Measurements from ENCODE around the gene SRMS. TPM values are rescaled to one million over a fixed set of nuclear protein-coding genes. Genes with fewer than 3 reads are reported as not detected.

SRMS gene
- total and polyA plus RNA-seq, 2 donors (not counting 3 experiments of a cell fraction or from before 2014, with no cell fraction given): not detected

DNA sequence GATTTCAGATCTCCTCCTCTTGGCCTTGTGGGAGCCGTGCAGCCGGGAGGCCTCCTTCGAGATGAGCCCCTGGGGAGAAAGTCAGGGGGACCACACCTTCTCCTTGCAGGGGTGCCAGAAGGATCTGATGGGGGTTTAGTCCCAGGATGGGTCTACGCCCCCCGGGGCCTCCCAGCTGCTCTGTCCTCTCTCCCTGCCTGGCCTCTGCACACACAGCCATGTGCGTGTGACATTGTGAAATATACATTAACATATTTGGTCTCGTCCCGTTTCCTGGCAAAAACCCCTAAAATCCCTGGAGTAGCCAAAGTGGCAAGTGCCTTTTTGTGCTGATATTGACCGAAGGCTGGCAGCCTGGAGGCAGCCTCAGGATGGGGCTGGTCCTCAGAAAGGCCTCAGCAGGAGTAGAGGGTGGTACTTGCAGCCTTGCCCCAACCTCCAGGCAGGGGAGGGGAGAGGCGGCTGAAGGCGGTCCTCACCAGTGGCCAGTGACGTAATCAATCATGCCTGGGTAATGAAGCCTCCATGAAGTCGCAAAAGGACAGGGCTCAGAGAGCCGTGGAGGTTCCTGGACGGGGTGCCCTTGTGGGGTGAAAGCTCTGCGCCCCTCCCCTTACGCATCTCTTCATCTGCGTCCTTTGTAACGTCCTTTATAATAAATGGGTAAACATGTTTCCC is 31.6 kb upstream of the SRMS start:
- H3K27ac ChIP-seq (ENCODE audit: insufficient read depth, low read depth, low read length): no peak overlapping the region
- H3K4me3 ChIP-seq (replicated peaks in 1 of 3; ENCODE audit: insufficient read depth in 1 of 3, low read depth in 1 of 3, low read length in 3 of 3): no peak overlapping the region
- H3K4me1 ChIP-seq (ENCODE audit: control insufficient read depth, extremely low read depth, insufficient read depth, low read length): peaks cover 2% of the 10 kb centered on the region
- no peaks in the 10 kb centered on the region for H3K9me3 ChIP-seq (replicated peaks; ENCODE audit: control insufficient read depth, insufficient read depth, low read length)
- no peak overlapping the region for H2AFZ ChIP-seq (ENCODE audit: low read depth, low read length)
- POLR2A ChIA-PET: no interaction called here
- no peaks in the 10 kb centered on the region for H3K27me3 ChIP-seq (ENCODE audit: control insufficient read depth in 2 of 2, insufficient read depth in 2 of 2, low read length in 2 of 2)
- TF ChIP-seq JUN (IDR thresholded peaks at IDR 0.05; ENCODE audit: borderline replicate concordance, insufficient read depth, insufficient read length, low read depth): no peak
- no peak for TF ChIP-seq EZH2 (IDR thresholded peaks at IDR 0.05; ENCODE audit: borderline replicate concordance, low read depth, low read length, severe bottlenecking)
- no peak for TF ChIP-seq GATA2 (IDR thresholded peaks at IDR 0.05; ENCODE audit: insufficient read depth, insufficient read length, low read depth, low read length)
- TF ChIP-seq FOS (IDR thresholded peaks at IDR 0.05; ENCODE audit: borderline replicate concordance, insufficient read depth, low read length): no peak
- TF ChIP-seq POLR2A (IDR thresholded peaks at IDR 0.05; ENCODE audit: low read depth, low read length): no peak
- no peak for TF ChIP-seq POLR2AphosphoS5 (IDR thresholded peaks at IDR 0.05; ENCODE audit: insufficient read depth, low read depth, low read length)
- no peak for TF ChIP-seq CTCF (IDR thresholded peaks at IDR 0.05; ENCODE audit: extremely low read depth in 1 of 2, insufficient read depth in 1 of 2, low read depth in 1 of 2, low read length in 2 of 2)
- no peak for TF ChIP-seq MYC (IDR thresholded peaks at IDR 0.05; ENCODE audit: low read depth, low read length)
- TF ChIP-seq, protein P1, sequence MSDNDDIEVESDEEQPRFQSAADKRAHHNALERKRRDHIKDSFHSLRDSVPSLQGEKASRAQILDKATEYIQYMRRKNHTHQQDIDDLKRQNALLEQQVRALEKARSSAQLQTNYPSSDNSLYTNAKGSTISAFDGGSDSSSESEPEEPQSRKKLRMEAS (IDR thresholded peaks at IDR 0.05; ENCODE audit: insufficient read depth, insufficient read length): no peak
- dilution Hi-C loops (cut with MboI; ENCODE audit: extremely low pct_ligation_motif_present, low sequenced_read_pairs) (no loop called here), intact Hi-C loops (cut with micrococcal nuclease) (no loop called here)
- no peaks in the 10 kb centered on the region for H3K9me1 ChIP-seq (replicated peaks; ENCODE audit: control insufficient read depth, extremely low read depth, insufficient read depth, low read length)
- no peak for FAIRE-seq
- H3K9ac ChIP-seq (replicated peaks; ENCODE audit: extremely low read depth, insufficient read depth, low read length): no peak overlapping the region
- DNase-seq (ENCODE audit: low read depth, low spot score): no peak
- no peaks in the 10 kb centered on the region for H3K36me3 ChIP-seq (ENCODE audit: control insufficient read depth in 2 of 2, extremely low read depth in 1 of 2, insufficient read depth in 2 of 2, low read length in 2 of 2)
- CTCF ChIA-PET: no interaction called here
- H3K79me2 ChIP-seq (ENCODE audit: control insufficient read depth, insufficient read depth, low read length): no peaks in the 10 kb centered on the region
- H4K20me1 ChIP-seq (replicated peaks; ENCODE audit: control insufficient read depth, extremely low read depth, insufficient read depth, low read length): no peaks in the 10 kb centered on the region
- H3K4me2 ChIP-seq (ENCODE audit: insufficient read depth, low read length): no peak overlapping the region
- BruUV-seq (replicated peaks): no TSS peak

All from endothelial cell of umbilical vein (primary cell).